ENCODE data around the gene NRBP1.
"Not testable (repeated sequence)": the region's sequence is repeated elsewhere in the genome, so short reads cannot be mapped to it uniquely, and the experiment has no call there.

DNA sequence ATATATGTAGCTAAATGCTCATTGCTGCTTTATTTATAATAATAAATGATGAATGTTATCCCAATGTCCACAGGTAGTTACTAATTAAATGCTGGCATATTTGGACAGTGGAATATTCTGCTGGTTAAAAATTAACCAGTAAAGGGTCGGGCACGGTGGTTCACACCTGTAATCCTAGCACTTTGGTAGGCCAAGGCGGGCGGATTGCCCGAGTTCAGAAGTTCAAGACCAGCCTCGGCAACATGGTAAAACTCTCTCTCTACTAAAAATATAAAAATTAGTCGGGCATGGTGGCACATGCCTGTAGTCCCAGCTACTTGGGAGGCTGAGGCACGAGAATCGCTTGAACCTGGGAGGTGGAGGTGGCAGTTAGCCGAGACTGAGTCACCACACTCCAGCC, 3.4 kb upstream of the NRBP1 start:
- TF ChIP-seq, protein P1, sequence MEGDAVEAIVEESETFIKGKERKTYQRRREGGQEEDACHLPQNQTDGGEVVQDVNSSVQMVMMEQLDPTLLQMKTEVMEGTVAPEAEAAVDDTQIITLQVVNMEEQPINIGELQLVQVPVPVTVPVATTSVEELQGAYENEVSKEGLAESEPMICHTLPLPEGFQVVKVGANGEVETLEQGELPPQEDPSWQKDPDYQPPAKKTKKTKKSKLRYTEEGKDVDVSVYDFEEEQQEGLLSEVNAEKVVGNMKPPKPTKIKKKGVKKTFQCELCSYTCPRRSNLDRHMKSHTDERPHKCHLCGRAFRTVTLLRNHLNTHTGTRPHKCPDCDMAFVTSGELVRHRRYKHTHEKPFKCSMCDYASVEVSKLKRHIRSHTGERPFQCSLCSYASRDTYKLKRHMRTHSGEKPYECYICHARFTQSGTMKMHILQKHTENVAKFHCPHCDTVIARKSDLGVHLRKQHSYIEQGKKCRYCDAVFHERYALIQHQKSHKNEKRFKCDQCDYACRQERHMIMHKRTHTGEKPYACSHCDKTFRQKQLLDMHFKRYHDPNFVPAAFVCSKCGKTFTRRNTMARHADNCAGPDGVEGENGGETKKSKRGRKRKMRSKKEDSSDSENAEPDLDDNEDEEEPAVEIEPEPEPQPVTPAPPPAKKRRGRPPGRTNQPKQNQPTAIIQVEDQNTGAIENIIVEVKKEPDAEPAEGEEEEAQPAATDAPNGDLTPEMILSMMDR (IDR thresholded peaks at IDR 0.05) = not testable (repeated sequence)
- TF ChIP-seq EZH2phosphoT487 (IDR thresholded peaks at IDR 0.05) = not testable (repeated sequence)
